ENCODE results near the gene CD27.

DNA sequence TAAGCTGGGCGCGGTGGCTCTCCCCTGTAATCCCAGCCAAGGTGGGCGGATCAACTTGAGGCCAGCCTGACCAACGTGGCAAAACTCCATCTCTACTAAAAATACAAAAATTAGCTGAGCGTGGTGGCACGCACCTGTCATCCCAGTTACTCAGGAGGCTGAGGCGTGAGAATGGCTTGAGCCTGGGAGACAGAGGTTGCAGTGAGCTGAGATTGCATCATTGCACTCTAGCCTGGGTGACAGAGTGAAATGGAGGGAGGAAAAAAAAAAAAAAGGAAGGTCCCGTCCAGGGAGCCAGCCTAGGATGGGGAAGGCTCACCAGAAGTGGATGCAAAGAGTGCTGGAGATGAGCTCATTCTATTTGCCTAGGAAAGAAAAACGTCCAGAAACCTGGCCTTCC lies 1.9 kb upstream of the CD27 start:
- TF ChIP-seq, protein P1, sequence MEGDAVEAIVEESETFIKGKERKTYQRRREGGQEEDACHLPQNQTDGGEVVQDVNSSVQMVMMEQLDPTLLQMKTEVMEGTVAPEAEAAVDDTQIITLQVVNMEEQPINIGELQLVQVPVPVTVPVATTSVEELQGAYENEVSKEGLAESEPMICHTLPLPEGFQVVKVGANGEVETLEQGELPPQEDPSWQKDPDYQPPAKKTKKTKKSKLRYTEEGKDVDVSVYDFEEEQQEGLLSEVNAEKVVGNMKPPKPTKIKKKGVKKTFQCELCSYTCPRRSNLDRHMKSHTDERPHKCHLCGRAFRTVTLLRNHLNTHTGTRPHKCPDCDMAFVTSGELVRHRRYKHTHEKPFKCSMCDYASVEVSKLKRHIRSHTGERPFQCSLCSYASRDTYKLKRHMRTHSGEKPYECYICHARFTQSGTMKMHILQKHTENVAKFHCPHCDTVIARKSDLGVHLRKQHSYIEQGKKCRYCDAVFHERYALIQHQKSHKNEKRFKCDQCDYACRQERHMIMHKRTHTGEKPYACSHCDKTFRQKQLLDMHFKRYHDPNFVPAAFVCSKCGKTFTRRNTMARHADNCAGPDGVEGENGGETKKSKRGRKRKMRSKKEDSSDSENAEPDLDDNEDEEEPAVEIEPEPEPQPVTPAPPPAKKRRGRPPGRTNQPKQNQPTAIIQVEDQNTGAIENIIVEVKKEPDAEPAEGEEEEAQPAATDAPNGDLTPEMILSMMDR (tag by site-specific recombination; IDR thresholded peaks at IDR 0.05) = no peak
- TF ChIP-seq MZF1 (tag by site-specific recombination; IDR thresholded peaks at IDR 0.05; ENCODE audit: borderline replicate concordance) = no peak
- TF ChIP-seq, protein P2, sequence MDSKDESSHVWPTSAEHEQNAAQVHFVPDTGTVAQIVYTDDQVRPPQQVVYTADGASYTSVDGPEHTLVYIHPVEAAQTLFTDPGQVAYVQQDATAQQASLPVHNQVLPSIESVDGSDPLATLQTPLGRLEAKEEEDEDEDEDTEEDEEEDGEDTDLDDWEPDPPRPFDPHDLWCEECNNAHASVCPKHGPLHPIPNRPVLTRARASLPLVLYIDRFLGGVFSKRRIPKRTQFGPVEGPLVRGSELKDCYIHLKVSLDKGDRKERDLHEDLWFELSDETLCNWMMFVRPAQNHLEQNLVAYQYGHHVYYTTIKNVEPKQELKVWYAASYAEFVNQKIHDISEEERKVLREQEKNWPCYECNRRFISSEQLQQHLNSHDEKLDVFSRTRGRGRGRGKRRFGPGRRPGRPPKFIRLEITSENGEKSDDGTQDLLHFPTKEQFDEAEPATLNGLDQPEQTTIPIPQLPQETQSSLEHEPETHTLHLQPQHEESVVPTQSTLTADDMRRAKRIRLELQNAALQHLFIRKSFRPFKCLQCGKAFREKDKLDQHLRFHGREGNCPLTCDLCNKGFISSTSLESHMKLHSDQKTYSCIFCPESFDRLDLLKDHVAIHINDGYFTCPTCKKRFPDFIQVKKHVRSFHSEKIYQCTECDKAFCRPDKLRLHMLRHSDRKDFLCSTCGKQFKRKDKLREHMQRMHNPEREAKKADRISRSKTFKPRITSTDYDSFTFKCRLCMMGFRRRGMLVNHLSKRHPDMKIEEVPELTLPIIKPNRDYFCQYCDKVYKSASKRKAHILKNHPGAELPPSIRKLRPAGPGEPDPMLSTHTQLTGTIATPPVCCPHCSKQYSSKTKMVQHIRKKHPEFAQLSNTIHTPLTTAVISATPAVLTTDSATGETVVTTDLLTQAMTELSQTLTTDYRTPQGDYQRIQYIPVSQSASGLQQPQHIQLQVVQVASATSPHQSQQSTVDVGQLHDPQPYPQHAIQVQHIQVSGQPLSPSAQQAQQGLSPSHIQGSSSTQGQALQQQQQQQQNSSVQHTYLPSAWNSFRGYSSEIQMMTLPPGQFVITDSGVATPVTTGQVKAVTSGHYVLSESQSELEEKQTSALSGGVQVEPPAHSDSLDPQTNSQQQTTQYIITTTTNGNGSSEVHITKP (tag by site-specific recombination; IDR thresholded peaks at IDR 0.05) = no peak
